HEK293 (cell line): ENCODE results near the gene MYH7B.

ENCODE experiments used
- ZNF10 ChIP-seq: fragments of 450-650 bp; formaldehyde crosslinking; IDR thresholded peaks from 2 replicates; pipeline ENCODE4 v1.5.1; 2017; ENCODE audit warnings: missing biosample characterization, missing genetic modification characterization
- ZNF155 ChIP-seq: fragments of 450-650 bp; formaldehyde crosslinking; IDR thresholded peaks from 2 replicates; pipeline ENCODE4 v1.5.1; 2016; ENCODE audit warnings: missing biosample characterization, missing genetic modification characterization
- TF ChIP-seq, protein P1 (sequence below): fragments of 450-650 bp; formaldehyde crosslinking; IDR thresholded peaks from 2 replicates; pipeline ENCODE4 v1.5.1; 2016; ENCODE audit warnings: missing biosample characterization, missing genetic modification characterization, low read depth
- TF ChIP-seq, protein P2 (sequence below): fragments of 450-650 bp; formaldehyde crosslinking; IDR thresholded peaks from 2 replicates; pipeline ENCODE4 v1.5.1; 2016; ENCODE audit warnings: missing biosample characterization, missing genetic modification characterization

GRCh38 chr20:34979366-34980153, 23.9 kb downstream of the MYH7B start:
- TF ChIP-seq ZNF10 (tag by site-specific recombination), result no peak
- TF ChIP-seq, protein P1, sequence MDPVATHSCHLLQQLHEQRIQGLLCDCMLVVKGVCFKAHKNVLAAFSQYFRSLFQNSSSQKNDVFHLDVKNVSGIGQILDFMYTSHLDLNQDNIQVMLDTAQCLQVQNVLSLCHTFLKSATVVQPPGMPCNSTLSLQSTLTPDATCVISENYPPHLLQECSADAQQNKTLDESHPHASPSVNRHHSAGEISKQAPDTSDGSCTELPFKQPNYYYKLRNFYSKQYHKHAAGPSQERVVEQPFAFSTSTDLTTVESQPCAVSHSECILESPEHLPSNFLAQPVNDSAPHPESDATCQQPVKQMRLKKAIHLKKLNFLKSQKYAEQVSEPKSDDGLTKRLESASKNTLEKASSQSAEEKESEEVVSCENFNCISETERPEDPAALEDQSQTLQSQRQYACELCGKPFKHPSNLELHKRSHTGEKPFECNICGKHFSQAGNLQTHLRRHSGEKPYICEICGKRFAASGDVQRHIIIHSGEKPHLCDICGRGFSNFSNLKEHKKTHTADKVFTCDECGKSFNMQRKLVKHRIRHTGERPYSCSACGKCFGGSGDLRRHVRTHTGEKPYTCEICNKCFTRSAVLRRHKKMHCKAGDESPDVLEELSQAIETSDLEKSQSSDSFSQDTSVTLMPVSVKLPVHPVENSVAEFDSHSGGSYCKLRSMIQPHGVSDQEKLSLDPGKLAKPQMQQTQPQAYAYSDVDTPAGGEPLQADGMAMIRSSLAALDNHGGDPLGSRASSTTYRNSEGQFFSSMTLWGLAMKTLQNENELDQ, result no peak
- TF ChIP-seq, protein P2, sequence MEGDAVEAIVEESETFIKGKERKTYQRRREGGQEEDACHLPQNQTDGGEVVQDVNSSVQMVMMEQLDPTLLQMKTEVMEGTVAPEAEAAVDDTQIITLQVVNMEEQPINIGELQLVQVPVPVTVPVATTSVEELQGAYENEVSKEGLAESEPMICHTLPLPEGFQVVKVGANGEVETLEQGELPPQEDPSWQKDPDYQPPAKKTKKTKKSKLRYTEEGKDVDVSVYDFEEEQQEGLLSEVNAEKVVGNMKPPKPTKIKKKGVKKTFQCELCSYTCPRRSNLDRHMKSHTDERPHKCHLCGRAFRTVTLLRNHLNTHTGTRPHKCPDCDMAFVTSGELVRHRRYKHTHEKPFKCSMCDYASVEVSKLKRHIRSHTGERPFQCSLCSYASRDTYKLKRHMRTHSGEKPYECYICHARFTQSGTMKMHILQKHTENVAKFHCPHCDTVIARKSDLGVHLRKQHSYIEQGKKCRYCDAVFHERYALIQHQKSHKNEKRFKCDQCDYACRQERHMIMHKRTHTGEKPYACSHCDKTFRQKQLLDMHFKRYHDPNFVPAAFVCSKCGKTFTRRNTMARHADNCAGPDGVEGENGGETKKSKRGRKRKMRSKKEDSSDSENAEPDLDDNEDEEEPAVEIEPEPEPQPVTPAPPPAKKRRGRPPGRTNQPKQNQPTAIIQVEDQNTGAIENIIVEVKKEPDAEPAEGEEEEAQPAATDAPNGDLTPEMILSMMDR, result no peak
- TF ChIP-seq ZNF155 (tag by site-specific recombination), result no peak
